Activated CD4-positive, alpha-beta T cell treated with anti-CD3 and anti-CD28 coated beads, Interleukin-10, Interleukin-2, amounts not matched to agents 100 ng/mL and 50 ng/mL, durations not matched to agents 16 hours and 8 hours (primary cell): Measurements from ENCODE around the gene FNDC3B.

Source experiments
- DNase-seq: peaks from one replicate; pipeline ENCODE4 v3.0.0-alpha.2; 2020

The FNDC3B gene

GRCh38 chr3:172195407-172195754, 156.0 kb downstream of the FNDC3B start:
- DNase-seq, result no peak

GRCh38 chr3:172197344-172197743, 158.0 kb downstream of the FNDC3B start:
- DNase-seq, result no peak

GRCh38 chr3:172198428-172198827, 159.1 kb downstream of the FNDC3B start:
- no peak for DNase-seq

- DNase-seq, result no peak
Measured at GRCh38 chr3:172199850-172200369, 160.5 kb downstream of the FNDC3B start.

GRCh38 chr3:172201136-172201869, 161.9 kb downstream of the FNDC3B start:
- DNase-seq, result no peak

GRCh38 chr3:172201870-172202236, 162.5 kb downstream of the FNDC3B start:
- no peak for DNase-seq

- no peak for DNase-seq
Measured at GRCh38 chr3:172202797-172203196, 163.4 kb downstream of the FNDC3B start.

- no peak for DNase-seq
Measured at GRCh38 chr3:172203522-172204258, 164.3 kb downstream of the FNDC3B start.

GRCh38 chr3:172204716-172205115, 165.3 kb downstream of the FNDC3B start:
- DNase-seq, result no peak

GRCh38 chr3:172208586-172209332, 169.4 kb downstream of the FNDC3B start:
- DNase-seq, result no peak

GRCh38 chr3:172209333-172210321, 170.2 kb downstream of the FNDC3B start:
- DNase-seq, result no peak

GRCh38 chr3:172210355-172210754, 171.0 kb downstream of the FNDC3B start:
- no peak for DNase-seq

- no peak for DNase-seq
Measured at GRCh38 chr3:172211123-172211522, 171.7 kb downstream of the FNDC3B start.

- peak; percentile 45 for DNase-seq
Measured at GRCh38 chr3:172213200-172213599, 173.8 kb downstream of the FNDC3B start.

GRCh38 chr3:172213904-172214303, 174.5 kb downstream of the FNDC3B start:
- DNase-seq, result no peak

GRCh38 chr3:172216267-172216666, 176.9 kb downstream of the FNDC3B start:
- DNase-seq, result no peak

GRCh38 chr3:172216911-172217310, 177.5 kb downstream of the FNDC3B start:
- no peak for DNase-seq

GRCh38 chr3:172217877-172218276, 178.5 kb downstream of the FNDC3B start:
- no peak for DNase-seq

- no peak for DNase-seq
Measured at GRCh38 chr3:172218350-172219323, 179.3 kb downstream of the FNDC3B start.

GRCh38 chr3:172219750-172220149, 180.4 kb downstream of the FNDC3B start:
- no peak for DNase-seq

- no peak for DNase-seq
Measured at GRCh38 chr3:172221547-172221946, 182.2 kb downstream of the FNDC3B start.
